NCI-H345 (cell line): ENCODE data around the gene RPE65.
"Not testable (repeated sequence)": the region's sequence is repeated elsewhere in the genome, so short reads cannot be mapped to it uniquely, and the experiment has no call there.

Experiments
- DNase-seq: peaks from one replicate; lab custom pipeline; 2025; lab: John Stamatoyannopoulos, UW

Gene RPE65

GRCh38 chr1:68453060-68453670 is 3.4 kb upstream of the RPE65 start:
- DNase-seq: no peak

- no peak for DNase-seq
These were observed 1.4 kb downstream of the RPE65 start for GRCh38 chr1:68448365-68448764.

GRCh38 chr1:68445709-68446108 is 4.0 kb downstream of the RPE65 start:
- no peak for DNase-seq

- DNase-seq: no peak
These were observed 6.8 kb downstream of the RPE65 start for GRCh38 chr1:68442822-68443556.

GRCh38 chr1:68442006-68442405 is 7.7 kb downstream of the RPE65 start:
- no peak for DNase-seq

- no peak for DNase-seq
These were observed 11.4 kb downstream of the RPE65 start for GRCh38 chr1:68438310-68438709.

GRCh38 chr1:68433395-68433794 is 16.4 kb downstream of the RPE65 start:
- no peak for DNase-seq

- no peak for DNase-seq
These were observed 18.7 kb downstream of the RPE65 start for GRCh38 chr1:68431076-68431475.

GRCh38 chr1:68429233-68429808 is 20.4 kb downstream of the RPE65 start:
- DNase-seq: no peak

GRCh38 chr1:68426594-68426993 is 23.2 kb downstream of the RPE65 start:
- no peak for DNase-seq

GRCh38 chr1:68421350-68421749 is 28.4 kb downstream of the RPE65 start:
- no peak for DNase-seq

GRCh38 chr1:68409426-68409825 is 40.3 kb downstream of the RPE65 start:
- DNase-seq: no peak

GRCh38 chr1:68401506-68401905 is 48.2 kb downstream of the RPE65 start:
- no peak for DNase-seq

GRCh38 chr1:68395575-68395974 is 54.2 kb downstream of the RPE65 start:
- DNase-seq: not testable (repeated sequence)

GRCh38 chr1:68392474-68392873 is 57.3 kb downstream of the RPE65 start:
- not testable (repeated sequence) for DNase-seq

GRCh38 chr1:68385798-68386524 is 63.8 kb downstream of the RPE65 start:
- DNase-seq: not testable (repeated sequence)

- no peak for DNase-seq
These were observed 64.8 kb downstream of the RPE65 start for GRCh38 chr1:68384872-68385411.

- DNase-seq: no peak
These were observed 65.4 kb downstream of the RPE65 start for GRCh38 chr1:68384321-68384813.

- DNase-seq: no peak
These were observed 66.7 kb downstream of the RPE65 start for GRCh38 chr1:68383092-68383491.

- no peak for DNase-seq
These were observed 70.7 kb downstream of the RPE65 start for GRCh38 chr1:68379085-68379478.
